Smooth muscle cell of the brain vasculature (primary cell): Measurements from ENCODE around the gene HOXB7.

Experiments
- DNase-seq: peaks from one replicate; pipeline ENCODE4 v3.0.0-alpha.2; 2012; ENCODE audit warnings: low read depth, low spot score

The HOXB7 gene

DNA sequence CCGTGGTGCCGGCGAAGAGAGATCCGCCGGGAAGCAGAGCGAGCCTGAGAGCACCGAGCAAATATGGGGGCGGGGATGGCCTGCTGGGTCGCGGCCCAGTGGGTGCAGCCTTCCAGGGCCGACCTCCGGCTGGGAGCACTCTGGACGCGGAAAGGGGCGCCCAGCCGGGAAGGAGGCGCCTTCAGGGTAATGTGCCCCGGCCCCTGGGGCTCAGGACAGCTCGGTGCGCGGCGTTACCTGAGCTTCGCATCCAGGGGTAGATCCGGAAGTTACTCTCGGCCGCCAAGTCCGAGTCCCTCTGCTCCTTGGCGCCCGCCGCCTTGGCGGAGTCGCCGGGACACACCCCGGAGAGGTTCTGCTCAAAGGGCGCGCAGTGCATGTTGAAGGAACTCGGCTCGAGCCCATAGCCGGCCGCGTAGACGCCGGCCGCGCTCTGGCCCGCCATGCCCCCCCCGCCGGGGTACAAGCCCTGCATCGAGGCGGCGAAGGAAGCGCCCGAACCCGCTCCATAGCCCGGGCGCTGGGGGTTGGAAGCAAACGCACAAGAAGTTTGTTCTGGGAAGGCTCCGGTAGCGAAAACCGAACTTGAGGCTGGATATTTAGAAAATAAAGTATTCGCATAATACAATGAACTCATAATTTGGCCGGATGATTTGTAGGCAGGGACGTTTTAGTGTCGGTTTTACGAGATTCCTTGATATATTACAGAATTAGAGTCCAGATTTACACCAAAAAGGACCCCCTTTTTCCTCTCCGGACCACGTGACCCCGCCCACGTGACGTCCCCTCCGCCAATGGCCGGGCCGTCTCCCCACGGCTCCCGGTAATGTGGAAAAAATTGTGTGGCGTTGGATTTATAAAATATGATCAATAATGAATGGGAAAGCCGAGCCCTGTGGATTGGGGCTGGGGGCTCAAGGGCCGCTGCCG is at the start of gene HOXB7:
Gene HOXB7 (minus strand): TSS at position 736 of the 930 bp plus-strand sequence. CDS start 99 bp downstream, at position 637.
- DNase-seq, result no peak

GRCh38 chr17:48655913-48656312 is 45.1 kb upstream of the HOXB7 start:
- DNase-seq, result no peak

- no peak for DNase-seq
Observed at GRCh38 chr17:48649741-48650140, 38.9 kb upstream of the HOXB7 start.

- DNase-seq, result no peak
Observed at GRCh38 chr17:48647963-48648245, 37.1 kb upstream of the HOXB7 start.

DNA sequence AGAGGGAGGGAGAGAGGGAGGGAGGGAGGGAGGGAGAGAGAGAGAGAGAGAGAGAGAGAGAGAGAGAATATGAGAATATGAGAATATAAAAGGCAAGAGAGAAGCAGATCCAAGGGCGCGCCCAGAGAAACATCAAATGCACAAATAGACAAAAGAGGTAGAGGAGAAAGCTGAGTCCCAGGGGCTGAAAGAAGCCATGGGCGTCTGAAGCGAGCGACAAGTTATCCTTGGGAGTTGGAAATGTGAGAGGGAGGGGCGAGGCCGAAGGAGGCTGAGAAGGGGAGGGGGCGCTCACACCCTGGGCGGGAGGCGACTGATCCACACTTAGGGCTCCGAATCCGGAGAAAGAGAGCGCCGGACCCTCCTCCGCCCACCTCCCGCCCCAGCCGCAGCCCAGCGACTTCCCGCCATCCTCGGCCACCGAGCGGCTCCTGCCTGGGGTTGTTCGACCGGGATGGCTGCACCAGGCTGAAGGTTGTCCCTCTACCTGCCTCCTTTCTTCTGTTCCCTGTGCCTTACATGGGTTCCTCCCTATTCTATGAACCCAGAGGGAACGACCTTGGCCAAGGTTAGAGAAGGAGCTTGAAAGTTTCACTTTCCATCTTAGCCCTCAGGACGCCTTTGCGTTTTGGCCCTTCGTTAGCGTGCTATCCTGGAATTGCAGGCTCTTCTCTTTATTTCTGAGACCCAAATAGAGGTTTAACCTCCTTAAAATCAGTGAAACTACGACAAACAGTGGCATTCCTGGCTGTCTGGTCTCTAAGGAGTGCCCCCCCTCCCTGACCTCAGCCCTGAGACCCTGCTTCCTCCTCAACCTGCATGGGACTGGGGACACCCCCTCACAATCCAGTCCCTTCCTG is 36.5 kb upstream of the HOXB7 start:
- no peak for DNase-seq

DNA sequence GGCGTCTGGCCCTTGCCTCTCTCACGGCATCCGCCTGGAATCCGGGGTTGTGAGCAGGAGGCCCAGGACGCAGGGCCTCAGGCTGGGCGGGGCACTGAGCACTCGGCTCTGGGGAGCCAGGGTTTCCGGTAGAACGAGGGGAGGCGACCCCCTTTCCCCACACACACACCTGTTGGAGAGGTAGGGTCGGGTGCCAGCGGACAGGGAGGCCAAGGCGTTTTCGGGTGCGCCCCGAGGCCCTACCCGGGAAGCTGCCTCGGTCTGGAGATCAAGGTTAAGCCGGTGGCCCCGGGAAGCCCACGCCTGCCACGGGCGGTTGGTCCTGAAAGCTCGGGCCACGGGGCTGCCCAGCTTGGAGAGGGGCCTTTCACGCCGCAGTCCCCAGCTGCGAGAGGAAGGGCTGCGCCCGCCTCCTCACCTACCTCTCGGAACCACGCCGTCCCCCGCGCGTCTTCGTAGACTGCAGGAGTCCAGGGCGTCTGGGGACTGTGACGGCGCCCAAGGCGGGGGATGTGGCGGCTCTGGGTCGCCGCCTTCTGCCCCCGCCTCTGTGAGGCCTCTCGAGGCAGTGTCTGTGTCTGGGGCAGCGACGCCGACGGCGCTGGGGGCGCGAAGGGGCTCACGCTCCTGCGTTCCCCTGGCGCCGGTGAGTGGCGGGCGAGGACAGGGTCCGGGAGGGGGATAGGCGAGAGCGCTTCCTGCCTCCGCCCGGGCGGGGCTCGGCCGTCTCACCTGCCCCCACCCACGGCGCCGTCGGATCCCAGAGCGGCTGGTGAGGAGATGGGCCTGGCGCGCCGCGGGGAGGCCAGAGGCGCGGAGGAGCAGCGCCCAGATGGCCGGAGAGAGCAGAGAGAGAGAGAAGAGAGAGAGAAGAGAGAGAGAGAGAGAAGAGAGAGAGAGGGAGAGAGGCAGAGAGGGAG is 35.6 kb upstream of the HOXB7 start:
- DNase-seq, result no peak

GRCh38 chr17:48645639-48646182 is 34.9 kb upstream of the HOXB7 start:
- DNase-seq, result no peak

- no peak for DNase-seq
Observed at GRCh38 chr17:48644910-48645557, 34.2 kb upstream of the HOXB7 start.

DNA sequence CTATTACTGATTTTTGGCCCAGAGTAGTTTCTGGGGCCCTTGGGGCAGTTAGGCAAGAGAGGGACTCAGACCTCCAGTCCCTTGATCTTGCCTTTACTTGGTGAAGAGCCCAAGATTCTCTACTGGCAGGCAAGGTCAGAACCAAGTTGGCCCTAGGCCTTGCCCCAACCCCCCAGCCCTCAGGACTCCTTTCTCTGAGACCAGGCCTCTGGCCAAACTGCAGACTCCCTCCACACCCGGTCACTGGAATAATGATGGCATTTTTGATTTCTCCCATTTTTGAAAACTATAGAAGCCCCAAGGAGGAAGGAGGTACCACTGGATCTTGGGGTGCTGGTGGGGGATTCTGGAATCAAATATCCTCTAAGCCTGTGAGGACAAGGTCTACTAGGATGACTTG is 33.3 kb upstream of the HOXB7 start:
- no peak for DNase-seq

DNA sequence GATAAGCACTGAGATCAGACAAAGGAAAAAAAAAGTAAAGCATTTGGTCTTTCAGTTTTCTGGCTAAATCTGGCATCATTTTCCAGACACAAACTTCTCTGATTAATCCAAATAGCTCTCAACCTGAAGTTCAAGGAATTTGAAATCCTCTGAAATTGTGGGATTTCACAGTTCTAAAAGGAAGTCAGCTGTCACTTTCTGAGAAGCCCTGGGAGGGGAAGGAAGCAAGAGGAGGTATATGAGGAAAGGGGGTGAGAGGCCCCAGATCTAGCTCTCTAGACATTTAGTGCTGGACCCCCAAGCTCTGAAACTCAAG is 32.8 kb upstream of the HOXB7 start:
- DNase-seq, result no peak

DNA sequence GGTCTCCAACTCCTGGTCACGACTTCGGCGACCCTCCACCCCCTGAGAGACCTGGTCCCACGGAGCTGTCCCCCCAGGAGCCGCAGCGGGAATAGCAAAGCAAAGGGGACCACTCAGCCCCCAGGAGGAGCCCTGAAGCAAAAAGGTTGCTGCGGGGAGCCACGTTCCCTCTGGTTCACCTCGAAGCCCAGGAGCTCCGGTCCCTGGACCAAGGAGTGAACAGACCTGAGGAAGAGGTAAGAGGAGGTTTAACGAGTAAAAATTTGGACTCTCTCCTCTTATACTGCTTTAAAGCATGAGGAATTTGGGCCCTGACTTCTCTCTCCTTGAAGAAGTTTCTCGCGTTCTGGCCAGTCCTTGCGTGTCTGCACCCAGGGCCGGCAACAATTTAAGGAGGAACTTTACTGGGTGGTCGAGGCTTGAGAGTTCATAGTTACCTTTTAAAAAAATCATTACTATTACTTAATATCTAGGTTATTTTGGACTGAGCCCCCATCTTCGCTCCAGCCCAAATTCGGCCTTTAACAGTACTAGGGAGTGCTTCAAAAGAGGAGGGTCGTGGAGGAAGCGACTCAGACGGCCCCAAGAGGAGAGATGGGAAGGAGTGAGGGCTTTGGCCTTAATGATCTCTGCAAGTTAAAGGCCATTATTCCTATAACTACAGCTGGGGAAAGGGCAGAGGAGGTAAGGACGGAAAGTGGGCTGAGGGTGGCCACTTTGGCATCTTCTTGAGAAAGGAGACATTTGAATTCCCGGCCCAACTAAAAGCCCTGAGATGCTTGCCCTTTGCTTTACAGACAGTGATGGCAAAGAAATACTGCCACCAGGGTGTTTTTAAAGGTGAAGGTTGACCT is 32.3 kb upstream of the HOXB7 start:
- no peak for DNase-seq

DNA sequence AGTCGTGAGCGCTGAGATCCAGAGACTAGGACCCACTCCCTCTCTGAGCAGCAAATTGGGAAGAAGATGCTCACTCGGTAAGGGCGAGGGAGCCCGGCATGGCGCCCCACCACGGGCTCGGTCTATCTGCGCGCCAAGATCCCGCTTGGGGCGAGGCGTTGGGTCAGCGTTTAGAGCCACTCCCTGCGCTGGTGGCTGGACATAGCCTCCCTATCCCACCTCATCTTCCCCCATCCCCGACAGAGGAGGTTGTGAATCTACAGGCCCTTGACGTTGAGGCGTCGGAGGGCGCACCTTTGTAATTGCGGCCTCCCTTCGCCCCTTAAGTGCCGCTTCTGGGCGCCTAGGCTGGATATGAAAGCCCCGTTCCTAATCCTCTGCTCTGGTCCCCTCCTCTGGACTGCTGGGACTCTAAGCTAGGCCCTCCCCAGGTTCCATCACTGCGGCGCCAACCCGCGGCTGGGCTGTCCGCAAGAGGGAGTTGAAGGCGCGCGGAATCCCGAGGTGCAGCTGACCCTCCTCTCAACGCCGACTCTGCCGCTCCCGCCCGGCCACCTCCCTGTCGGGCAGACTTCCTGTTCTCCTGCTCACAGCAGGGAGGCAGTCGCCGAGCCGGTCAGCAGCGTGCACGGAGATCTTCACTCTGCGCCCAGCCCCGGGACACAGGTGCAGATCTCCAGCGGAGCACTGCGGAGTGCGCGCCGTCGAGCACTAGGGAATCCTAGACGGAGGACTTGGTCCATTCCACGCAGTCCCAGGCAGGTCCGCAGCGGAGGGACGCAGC is 31.4 kb upstream of the HOXB7 start:
- no peak for DNase-seq

DNA sequence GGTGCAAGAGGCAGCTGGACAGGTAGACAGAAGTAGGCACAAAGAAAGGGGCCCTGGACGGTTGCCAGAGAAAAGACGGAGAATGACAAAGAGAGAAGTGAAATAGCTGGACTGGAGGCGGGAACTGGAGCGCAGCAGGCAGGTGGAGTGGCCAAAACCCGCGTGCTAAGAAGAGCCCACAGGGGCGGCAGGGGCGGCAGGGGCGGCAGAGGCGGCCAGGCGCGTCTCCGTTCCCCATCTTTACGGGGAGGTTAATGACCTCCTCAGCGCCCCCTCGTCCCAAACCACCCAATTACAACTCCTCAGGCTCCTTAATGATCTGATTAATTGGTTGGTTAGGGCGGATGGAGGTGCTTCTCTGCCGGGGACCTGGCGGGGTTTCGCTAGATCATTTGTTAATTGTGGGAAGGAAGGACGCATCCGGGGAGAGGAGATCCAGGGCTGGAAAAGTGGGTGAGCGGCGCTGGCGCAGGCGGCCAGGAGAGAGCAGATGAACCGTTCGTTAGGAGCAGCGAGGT is 30.8 kb upstream of the HOXB7 start:
- no peak for DNase-seq

GRCh38 chr17:48640858-48641180 is 30.0 kb upstream of the HOXB7 start:
- no peak for DNase-seq

DNA sequence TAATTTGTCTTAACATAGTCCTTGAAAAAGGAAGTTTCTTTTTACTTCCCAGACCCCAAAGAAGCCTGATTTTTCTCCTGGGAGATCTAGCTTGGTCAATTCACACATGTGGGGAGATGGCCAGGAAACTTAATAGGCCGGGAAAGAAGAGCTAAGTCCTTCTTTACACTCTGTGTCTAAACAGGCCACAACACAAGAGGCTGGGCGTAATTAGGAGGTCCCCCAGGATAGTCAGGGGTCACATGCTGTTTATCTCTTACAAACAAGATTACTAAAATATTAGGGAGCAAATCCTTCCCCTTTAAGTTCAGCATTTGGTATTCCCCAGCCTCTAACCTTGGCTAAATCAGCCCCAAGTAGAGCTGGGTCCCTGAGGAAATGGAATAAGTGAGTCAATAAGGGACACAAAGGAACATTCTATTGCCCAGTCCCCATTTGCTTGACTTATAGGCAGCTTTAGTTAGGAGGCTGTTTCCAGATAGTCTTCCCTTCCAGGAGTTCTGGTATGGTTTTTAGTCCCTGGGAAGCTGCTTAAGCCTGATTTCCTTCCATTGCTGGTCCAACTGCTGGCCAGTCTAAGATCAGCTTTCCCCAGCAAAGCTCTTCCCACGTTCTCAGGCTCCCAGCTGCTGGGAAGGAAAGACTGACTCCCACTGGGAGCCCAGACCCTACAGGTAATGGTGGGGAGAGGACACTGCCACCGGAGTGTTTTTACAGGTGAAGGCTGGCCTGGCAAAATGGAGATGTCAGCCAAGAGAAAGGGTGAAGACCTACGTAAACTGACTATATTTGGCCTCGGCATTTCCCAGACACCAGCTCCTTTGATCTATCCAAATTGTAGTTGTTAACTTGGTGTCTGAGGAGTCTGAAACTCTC is 29.4 kb upstream of the HOXB7 start:
- no peak for DNase-seq

GRCh38 chr17:48639136-48639535 is 28.3 kb upstream of the HOXB7 start:
- no peak for DNase-seq

GRCh38 chr17:48637323-48638260 is 26.8 kb upstream of the HOXB7 start:
- no peak for DNase-seq
